Osteoblast (primary cell): Measurements from ENCODE around the gene FGF10. TPM values are rescaled to one million over a fixed set of nuclear protein-coding genes. Genes with fewer than 3 reads are reported as not detected.

Source experiments
- DNase-seq: peaks from one replicate; pipeline ENCODE4 v3.0.0; 2011; ENCODE audit warnings: low spot score, mixed read lengths; ENCODE audit not compliant: insufficient read length; ENCODE audit errors: missing footprints
- H2AFZ ChIP-seq: 2 replicates; pipeline ENCODE4 v1.6.0; 2011; ENCODE audit warnings: mild to moderate bottlenecking, low read length
- H3K27ac ChIP-seq: 2 replicates; pipeline ENCODE4 v1.5.1; 2011; ENCODE audit warnings: mild to moderate bottlenecking, low read depth, low read length, moderate library complexity
- H3K27me3 ChIP-seq: 2 replicates; pipeline ENCODE4 v1.6.0; 2012; ENCODE audit warnings: mild to moderate bottlenecking, control low read depth, inconsistent platforms, low read length, moderate library complexity; ENCODE audit not compliant: insufficient read depth
- H3K36me3 ChIP-seq: 2 replicates; pipeline ENCODE4 v1.5.1; 2011; ENCODE audit warnings: mild to moderate bottlenecking, low read length, control low read depth, moderate library complexity; ENCODE audit not compliant: insufficient read depth
- H3K4me1 ChIP-seq: 2 replicates; pipeline ENCODE4 v1.5.1; 2011; ENCODE audit warnings: mild to moderate bottlenecking, low read length, control low read depth, moderate library complexity; ENCODE audit not compliant: insufficient read depth
- H3K4me2 ChIP-seq: 2 replicates; pipeline ENCODE4 v1.6.0; 2011; ENCODE audit warnings: mild to moderate bottlenecking, low read length; ENCODE audit not compliant: insufficient read depth
- H3K4me3 ChIP-seq: fragments of 200-600 bp; sonication (generic); 3 replicates; pipeline ENCODE4 v1.5.1; 2012; ENCODE audit warnings: mild to moderate bottlenecking, low read length, inconsistent platforms; ENCODE audit not compliant: insufficient read depth
- H3K79me2 ChIP-seq: 2 replicates; pipeline ENCODE4 v1.6.0; 2012; ENCODE audit warnings: mild to moderate bottlenecking, low read length, control low read depth, inconsistent platforms; ENCODE audit not compliant: insufficient read depth
- H3K9me3 ChIP-seq: 2 replicates; pipeline ENCODE4 v1.5.1; 2011; ENCODE audit warnings: low read depth, low read length, control low read depth
- H4K20me1 ChIP-seq: 2 replicates; pipeline ENCODE4 v1.6.0; 2012; ENCODE audit warnings: mild to moderate bottlenecking, low read length, control low read depth; ENCODE audit not compliant: insufficient read depth
- total RNA-seq: library from RNA; depleted of rRNA; stranded (reverse); fragments of >200 nt; gene quantifications from 2 replicates; pipeline ENCODE4 v1.2.3, GENCODE V29; 2012
- TF ChIP-seq, protein P1 (sequence below): IDR thresholded peaks from 2 replicates; pipeline ENCODE4 v1.5.1; 2011; ENCODE audit warnings: mild to moderate bottlenecking, low read depth, low read length, moderate library complexity; ENCODE audit errors: extremely low read depth

Gene FGF10
- total RNA-seq, 1 donor, result 1.4 TPM

- DNase-seq, result no peak
- Histone ChIP-seq H3K9me3 (no peaks in the 10 kb centered on the region), H3K4me1 (no peaks in the 10 kb centered on the region), H3K4me2 (no peak overlapping the region), H3K36me3 (no peaks in the 10 kb centered on the region), H3K79me2 (no peaks in the 10 kb centered on the region), H3K27me3 (no peaks in the 10 kb centered on the region), H2AFZ (no peak overlapping the region), H3K4me3 (no peak overlapping the region), H3K27ac (no peak overlapping the region), H4K20me1 (no peaks in the 10 kb centered on the region)
- TF ChIP-seq, protein P1, sequence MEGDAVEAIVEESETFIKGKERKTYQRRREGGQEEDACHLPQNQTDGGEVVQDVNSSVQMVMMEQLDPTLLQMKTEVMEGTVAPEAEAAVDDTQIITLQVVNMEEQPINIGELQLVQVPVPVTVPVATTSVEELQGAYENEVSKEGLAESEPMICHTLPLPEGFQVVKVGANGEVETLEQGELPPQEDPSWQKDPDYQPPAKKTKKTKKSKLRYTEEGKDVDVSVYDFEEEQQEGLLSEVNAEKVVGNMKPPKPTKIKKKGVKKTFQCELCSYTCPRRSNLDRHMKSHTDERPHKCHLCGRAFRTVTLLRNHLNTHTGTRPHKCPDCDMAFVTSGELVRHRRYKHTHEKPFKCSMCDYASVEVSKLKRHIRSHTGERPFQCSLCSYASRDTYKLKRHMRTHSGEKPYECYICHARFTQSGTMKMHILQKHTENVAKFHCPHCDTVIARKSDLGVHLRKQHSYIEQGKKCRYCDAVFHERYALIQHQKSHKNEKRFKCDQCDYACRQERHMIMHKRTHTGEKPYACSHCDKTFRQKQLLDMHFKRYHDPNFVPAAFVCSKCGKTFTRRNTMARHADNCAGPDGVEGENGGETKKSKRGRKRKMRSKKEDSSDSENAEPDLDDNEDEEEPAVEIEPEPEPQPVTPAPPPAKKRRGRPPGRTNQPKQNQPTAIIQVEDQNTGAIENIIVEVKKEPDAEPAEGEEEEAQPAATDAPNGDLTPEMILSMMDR, result no peak
Measured at GRCh38 chr5:44401611-44402010, 12.4 kb upstream of the FGF10 start.

DNA sequence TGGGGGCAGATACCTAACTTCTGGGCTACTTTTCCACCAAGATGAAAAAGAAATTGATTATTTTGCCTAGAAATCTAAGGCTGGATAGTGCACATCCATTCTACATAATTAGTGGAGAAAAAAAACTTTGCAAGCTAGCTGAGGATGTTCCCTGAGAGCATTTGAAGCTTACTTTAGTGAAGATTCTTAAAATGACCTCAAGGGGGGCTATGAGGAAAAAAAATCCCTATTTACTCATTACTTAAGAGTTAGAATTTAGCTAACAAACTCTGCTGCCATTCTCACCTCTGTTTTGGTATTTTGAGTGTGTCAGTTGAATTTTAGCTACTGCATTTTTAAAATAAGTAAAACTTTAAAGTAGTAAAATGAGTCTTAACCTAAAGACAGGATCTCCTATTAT is 9.2 kb upstream of the FGF10 start:
- Histone ChIP-seq H3K9me3 (no peaks in the 10 kb centered on the region), H3K79me2 (no peaks in the 10 kb centered on the region), H2AFZ (no peak overlapping the region), H3K27ac (no peak overlapping the region), H3K4me3 (no peak overlapping the region), H3K27me3 (no peaks in the 10 kb centered on the region), H3K4me1 (no peaks in the 10 kb centered on the region), H3K36me3 (no peaks in the 10 kb centered on the region), H4K20me1 (no peaks in the 10 kb centered on the region), H3K4me2 (no peak overlapping the region)
- TF ChIP-seq, protein P1, result no peak
- DNase-seq, result no peak

DNA sequence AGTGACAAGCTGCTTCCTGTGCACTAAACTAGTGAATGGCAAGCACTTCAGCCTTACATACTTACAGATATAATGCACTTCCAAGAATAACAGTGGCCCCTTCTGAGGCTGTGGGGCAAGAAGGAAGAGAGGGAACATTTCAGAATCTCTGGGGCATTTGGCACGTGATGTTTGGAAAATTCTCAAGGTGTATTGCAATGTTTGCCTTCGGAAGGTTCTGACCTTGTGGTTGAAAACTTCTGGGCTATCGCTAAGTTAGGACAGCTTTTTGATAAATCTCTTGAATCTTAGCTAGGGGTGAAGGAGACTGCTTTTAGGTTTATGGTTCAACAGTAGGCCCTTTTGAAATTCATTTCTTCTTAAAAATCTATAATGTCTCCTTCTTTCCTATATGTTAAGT is 7.1 kb upstream of the FGF10 start:
- Histone ChIP-seq H3K9me3 (no peaks in the 10 kb centered on the region), H3K27me3 (peaks cover under 1% of the 10 kb centered on the region), H3K36me3 (no peaks in the 10 kb centered on the region), H4K20me1 (no peaks in the 10 kb centered on the region), H3K4me2 (no peak overlapping the region), H3K27ac (no peak overlapping the region), H3K4me1 (no peaks in the 10 kb centered on the region), H3K79me2 (no peaks in the 10 kb centered on the region), H3K4me3 (no peak overlapping the region), H2AFZ (no peak overlapping the region)
- TF ChIP-seq, protein P1, result no peak
- no peak for DNase-seq

DNA sequence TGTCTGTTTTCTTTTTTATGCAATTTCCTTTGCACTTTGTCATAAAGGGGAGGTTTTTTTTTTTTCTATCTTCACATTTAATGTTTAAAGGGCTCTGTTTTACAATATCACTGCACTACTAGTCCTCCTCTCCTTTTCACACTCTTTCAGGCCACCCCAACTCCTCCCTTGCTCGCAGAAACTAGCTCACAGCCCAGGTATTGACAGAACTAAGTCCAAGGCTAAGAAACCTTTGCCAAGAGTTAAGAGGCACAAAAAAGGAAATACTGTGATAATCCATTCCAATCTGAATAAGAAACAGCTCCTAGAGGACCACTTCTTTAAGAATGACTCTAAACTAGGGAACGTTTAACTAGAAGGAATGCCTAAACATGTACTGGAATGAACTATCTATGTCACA is 1.1 kb upstream of the FGF10 start:
- Histone ChIP-seq H3K9me3 (no peaks in the 10 kb centered on the region), H4K20me1 (no peaks in the 10 kb centered on the region), H3K36me3 (no peaks in the 10 kb centered on the region), H3K27ac (no peak overlapping the region), H3K79me2 (no peaks in the 10 kb centered on the region), H3K4me2 (peak overlapping the region; percentile 80), H3K4me1 (peaks cover 9% of the 10 kb centered on the region), H3K4me3 (no peak overlapping the region), H3K27me3 (peaks cover 23% of the 10 kb centered on the region), H2AFZ (no peak overlapping the region)
- DNase-seq, result no peak
- TF ChIP-seq, protein P1, result no peak
